ENCODE data around the gene FTO. TPM values are rescaled to one million over a fixed set of nuclear protein-coding genes. Genes with fewer than 3 reads are reported as not detected.
A peak's percentile ranks its signal among the peaks of the same experiment; 100 is the strongest.

FTO gene
- total RNA-seq (10 to 100 TPM; 61.5 to 68.8 TPM), polyA plus RNA-seq (100 to 1,000 TPM in 1 of 2 donors, 10 to 100 TPM in 1; 70.7 to 126 TPM)

- ChIA-PET POLR2A (ENCODE audit: partially characterized antibody) (interaction anchor here (0.7 to 1.4 kb wide), 7 partner anchors 39 to 649 kb away, joined by 3 to 6 read pairs (median 3); partner anchors contain the start of genes AKTIP and CHD9), CTCF (ENCODE audit: partially characterized antibody) (interaction anchor here (0.7 to 1.1 kb wide), 4 partner anchors 37 to 194 kb away, joined by 3 to 4 read pairs (median 3); no protein-coding TSS in a partner anchor)
- peak within 1 kb of the TSS; percentile 90 to 99 (median 97) for H3K27ac Mint-ChIP-seq
- peaks cover 23% of the 10 kb centered on the region for H3K4me1 ChIP-seq (ENCODE audit: insufficient read depth, low read length)
- peak; percentile 95 to 97 (median 96) for DNase-seq
- H3K9me3 ChIP-seq (ENCODE audit: control insufficient read depth in 1 of 2, low read length in 2 of 2) = no peaks in the 10 kb centered on the region
- intact Hi-C loops (cut with micrococcal nuclease) = loop anchor here (1.0 to 5.0 kb wide), 5 partner anchors 119 to 573 kb away; partner anchors contain the start of genes AKTIP and RBL2
- H3K27me3 ChIP-seq (ENCODE audit: insufficient read depth, low read length) = no peaks in the 10 kb centered on the region
- no peaks in the 10 kb centered on the region for H3K9me3 Mint-ChIP-seq
- no peaks in the 10 kb centered on the region for H3K27me3 Mint-ChIP-seq
- H3K27ac ChIP-seq (ENCODE audit: low read depth, low read length) = peak within 1 kb of the TSS; percentile 59
- peak within 1 kb of the TSS; percentile 54 to 85 for H3K4me3 ChIP-seq (ENCODE audit: low read length in 2 of 2)
- peaks cover 4 to 6% of the 10 kb centered on the region in 2 donors for H3K36me3 Mint-ChIP-seq
- peaks cover 22 to 47% (median 36%) of the 10 kb centered on the region in 4 donors for H3K4me1 Mint-ChIP-seq
- H3K36me3 ChIP-seq (ENCODE audit: insufficient read depth, low read length) = no peaks in the 10 kb centered on the region
- H3K4me3 Mint-ChIP-seq = peak within 1 kb of the TSS; percentile 96 to 100 (median 98)
Measured at GRCh38 chr16:53703590-53704444, at the start of gene FTO, which contains the start of gene RPGRIP1L. Gene FTO (plus strand): TSS chr16:53704156. Gene RPGRIP1L (minus strand): TSS chr16:53703859. CDS start chr16:53700723, 3,136 bp downstream.

DNA sequence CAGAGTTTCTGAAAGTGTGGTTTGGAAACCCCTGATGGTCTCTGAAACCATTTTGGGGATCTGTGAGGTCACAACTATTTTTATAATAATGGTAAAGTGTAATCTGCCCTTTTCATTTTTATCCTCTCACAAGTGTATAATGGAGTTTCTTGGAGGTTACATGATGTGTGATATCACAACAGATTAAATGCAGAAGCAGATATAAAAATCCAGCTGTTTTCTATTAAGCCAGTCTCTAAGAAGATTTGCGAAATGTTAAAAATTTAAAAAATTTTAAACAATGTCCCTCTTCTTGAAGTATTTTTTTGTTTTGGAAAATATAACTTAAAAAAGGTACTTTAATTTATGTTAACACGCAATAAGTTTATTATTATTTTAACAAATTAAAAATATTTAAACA lies 49.0 kb upstream of the FTO start:
- Mint-ChIP-seq H3K27ac (no peak overlapping the region), H3K36me3 (peaks cover 9 to 30% of the 10 kb centered on the region in 2 donors), H3K4me3 (no peak overlapping the region), H3K4me1 (no peaks in the 10 kb centered on the region), H3K9me3 (no peaks in the 10 kb centered on the region), H3K27me3 (no peaks in the 10 kb centered on the region)
- no peaks in the 10 kb centered on the region for H3K4me1 ChIP-seq (ENCODE audit: insufficient read depth, low read length)
- no peak overlapping the region for H3K27ac ChIP-seq (ENCODE audit: low read depth, low read length)
- H3K9me3 ChIP-seq (ENCODE audit: control insufficient read depth in 1 of 2, low read length in 2 of 2) = no peaks in the 10 kb centered on the region
- intact Hi-C loops (cut with micrococcal nuclease) = no loop called here
- no peak for DNase-seq
- no peaks in the 10 kb centered on the region for H3K36me3 ChIP-seq (ENCODE audit: insufficient read depth, low read length)
- no peaks in the 10 kb centered on the region for H3K27me3 ChIP-seq (ENCODE audit: insufficient read depth, low read length)
- CTCF ChIA-PET (ENCODE audit: partially characterized antibody) = interaction anchor here (1.3 kb wide), 1 partner anchor 105 kb away, joined by 3 read pairs; no protein-coding TSS in a partner anchor
- POLR2A ChIA-PET (ENCODE audit: partially characterized antibody) = no interaction called here
- no peak overlapping the region for H3K4me3 ChIP-seq (ENCODE audit: low read length in 2 of 2)

GRCh38 chr16:53662072-53662471 lies 41.9 kb upstream of the FTO start:
- Mint-ChIP-seq H3K27ac (no peak overlapping the region), H3K36me3 (peaks cover 2 to 11% of the 10 kb centered on the region in 2 donors), H3K4me3 (no peak overlapping the region), H3K27me3 (no peaks in the 10 kb centered on the region), H3K9me3 (no peaks in the 10 kb centered on the region), H3K4me1 (peaks cover 0 to 7% (median 3%) of the 10 kb centered on the region in 4 donors)
- Histone ChIP-seq H3K4me1 (ENCODE audit: insufficient read depth, low read length) (no peaks in the 10 kb centered on the region), H3K27ac (ENCODE audit: low read depth, low read length) (no peak overlapping the region), H3K4me3 (ENCODE audit: low read length in 2 of 2) (no peak overlapping the region), H3K27me3 (ENCODE audit: insufficient read depth, low read length) (no peaks in the 10 kb centered on the region), H3K9me3 (ENCODE audit: control insufficient read depth in 1 of 2, low read length in 2 of 2) (no peaks in the 10 kb centered on the region), H3K36me3 (ENCODE audit: insufficient read depth, low read length) (no peaks in the 10 kb centered on the region)
- POLR2A ChIA-PET (ENCODE audit: partially characterized antibody) = no interaction called here
- CTCF ChIA-PET (ENCODE audit: partially characterized antibody) = no interaction called here
- intact Hi-C loops (cut with micrococcal nuclease) = no loop called here
- DNase-seq = no peak

- CTCF ChIA-PET (ENCODE audit: partially characterized antibody) = no interaction called here
- Mint-ChIP-seq H3K4me3 (no peak overlapping the region), H3K9me3 (no peaks in the 10 kb centered on the region), H3K36me3 (peaks cover 0 to 7% of the 10 kb centered on the region in 2 donors), H3K27ac (no peak overlapping the region), H3K27me3 (no peaks in the 10 kb centered on the region), H3K4me1 (peaks cover 0 to 7% (median 3%) of the 10 kb centered on the region in 4 donors)
- H3K27ac ChIP-seq (ENCODE audit: low read depth, low read length) = no peak overlapping the region
- no peaks in the 10 kb centered on the region for H3K36me3 ChIP-seq (ENCODE audit: insufficient read depth, low read length)
- H3K4me3 ChIP-seq (ENCODE audit: low read length in 2 of 2) = no peak overlapping the region
- no peak for DNase-seq
- H3K27me3 ChIP-seq (ENCODE audit: insufficient read depth, low read length) = no peaks in the 10 kb centered on the region
- intact Hi-C loops (cut with micrococcal nuclease) = no loop called here
- H3K4me1 ChIP-seq (ENCODE audit: insufficient read depth, low read length) = no peaks in the 10 kb centered on the region
- no peaks in the 10 kb centered on the region for H3K9me3 ChIP-seq (ENCODE audit: control insufficient read depth in 1 of 2, low read length in 2 of 2)
- POLR2A ChIA-PET (ENCODE audit: partially characterized antibody) = no interaction called here
Measured at GRCh38 chr16:53664724-53665345, 39.1 kb upstream of the FTO start.

GRCh38 chr16:53666786-53667415 lies 37.1 kb upstream of the FTO start:
- no peaks in the 10 kb centered on the region for H3K4me1 ChIP-seq (ENCODE audit: insufficient read depth, low read length)
- no peak overlapping the region for H3K4me3 Mint-ChIP-seq
- no peak overlapping the region for H3K27ac ChIP-seq (ENCODE audit: low read depth, low read length)
- peaks cover 0 to 7% (median 3%) of the 10 kb centered on the region in 4 donors for H3K4me1 Mint-ChIP-seq
- H3K27me3 Mint-ChIP-seq = no peaks in the 10 kb centered on the region
- no peak for DNase-seq
- H3K27ac Mint-ChIP-seq = peak overlapping the region in 1 of 7 donors; percentile 29
- intact Hi-C loops (cut with micrococcal nuclease) = no loop called here
- no peaks in the 10 kb centered on the region for H3K9me3 Mint-ChIP-seq
- no peaks in the 10 kb centered on the region for H3K9me3 ChIP-seq (ENCODE audit: control insufficient read depth in 1 of 2, low read length in 2 of 2)
- H3K36me3 Mint-ChIP-seq = peaks cover 0 to 12% of the 10 kb centered on the region in 2 donors
- no peaks in the 10 kb centered on the region for H3K36me3 ChIP-seq (ENCODE audit: insufficient read depth, low read length)
- no peak overlapping the region for H3K4me3 ChIP-seq (ENCODE audit: low read length in 2 of 2)
- POLR2A ChIA-PET (ENCODE audit: partially characterized antibody) = no interaction called here
- CTCF ChIA-PET (ENCODE audit: partially characterized antibody) = interaction anchor here (0.7 kb wide), 1 partner anchor 15 kb away, joined by 3 read pairs; no protein-coding TSS in a partner anchor
- no peaks in the 10 kb centered on the region for H3K27me3 ChIP-seq (ENCODE audit: insufficient read depth, low read length)

GRCh38 chr16:53668869-53669268 lies 35.1 kb upstream of the FTO start:
- no peaks in the 10 kb centered on the region for H3K9me3 Mint-ChIP-seq

More at GRCh38 chr16:53668869-53669268, 35.1 kb upstream of the FTO start:
- Histone ChIP-seq H3K27me3 (ENCODE audit: insufficient read depth, low read length) (no peaks in the 10 kb centered on the region), H3K4me1 (ENCODE audit: insufficient read depth, low read length) (no peaks in the 10 kb centered on the region), H3K27ac (ENCODE audit: low read depth, low read length) (no peak overlapping the region), H3K36me3 (ENCODE audit: insufficient read depth, low read length) (no peaks in the 10 kb centered on the region), H3K4me3 (ENCODE audit: low read length in 2 of 2) (no peak overlapping the region), H3K9me3 (ENCODE audit: control insufficient read depth in 1 of 2, low read length in 2 of 2) (no peaks in the 10 kb centered on the region)
- intact Hi-C loops (cut with micrococcal nuclease) = no loop called here
- Mint-ChIP-seq H3K36me3 (peaks cover 2 to 12% of the 10 kb centered on the region in 2 donors), H3K4me1 (peaks cover 0 to 7% (median 3%) of the 10 kb centered on the region in 4 donors), H3K4me3 (no peak overlapping the region), H3K27ac (no peak overlapping the region), H3K27me3 (no peaks in the 10 kb centered on the region)
- ChIA-PET CTCF (ENCODE audit: partially characterized antibody) (no interaction called here), POLR2A (ENCODE audit: partially characterized antibody) (no interaction called here)
- DNase-seq = no peak

All from CD4-positive, alpha-beta memory T cell (primary cell).